Effector CD4-positive, alpha-beta T cell (primary cell): ENCODE results near the gene KRT80.

Experiments used
- DNase-seq: peaks from one replicate; pipeline ENCODE4 v3.0.0-alpha.2; 2020

KRT80 gene

GRCh38 chr12:52151837-52152783 lies 39.7 kb downstream of the KRT80 start:
- DNase-seq, result peak; percentile 60

GRCh38 chr12:52151153-52151836 lies 40.5 kb downstream of the KRT80 start:
- DNase-seq, result no peak

GRCh38 chr12:52149651-52150241 lies 42.1 kb downstream of the KRT80 start:
- DNase-seq, result no peak

- DNase-seq, result no peak
Observed at GRCh38 chr12:52149182-52149641, 42.6 kb downstream of the KRT80 start.

GRCh38 chr12:52148464-52149181 lies 43.2 kb downstream of the KRT80 start:
- DNase-seq, result no peak

GRCh38 chr12:52147964-52148463 lies 43.8 kb downstream of the KRT80 start:
- no peak for DNase-seq

GRCh38 chr12:52147367-52147963 lies 44.3 kb downstream of the KRT80 start:
- DNase-seq, result no peak

GRCh38 chr12:52146822-52147366 lies 44.9 kb downstream of the KRT80 start:
- DNase-seq, result no peak

GRCh38 chr12:52146089-52146821 lies 45.6 kb downstream of the KRT80 start:
- no peak for DNase-seq

GRCh38 chr12:52145228-52146088 lies 46.4 kb downstream of the KRT80 start:
- DNase-seq, result no peak

- no peak for DNase-seq
Observed at GRCh38 chr12:52144512-52145227, 47.1 kb downstream of the KRT80 start.

- DNase-seq, result no peak
Observed at GRCh38 chr12:52142431-52142830, 49.4 kb downstream of the KRT80 start.

GRCh38 chr12:52141875-52142274 lies 49.9 kb downstream of the KRT80 start:
- DNase-seq, result no peak

- no peak for DNase-seq
Observed at GRCh38 chr12:52141306-52141705, 50.5 kb downstream of the KRT80 start.

- DNase-seq, result no peak
Observed at GRCh38 chr12:52139579-52140062, 52.2 kb downstream of the KRT80 start.

GRCh38 chr12:52139147-52139546 lies 52.7 kb downstream of the KRT80 start:
- no peak for DNase-seq

- DNase-seq, result no peak
Observed at GRCh38 chr12:52137746-52138145, 54.1 kb downstream of the KRT80 start.

- DNase-seq, result no peak
Observed at GRCh38 chr12:52132754-52133161, 59.1 kb downstream of the KRT80 start.

GRCh38 chr12:52130711-52131110 lies 61.1 kb downstream of the KRT80 start:
- DNase-seq, result no peak
